Mesodermal cell (in vitro differentiated cells): ENCODE data around the gene FAM180B.
A peak's percentile ranks its signal among the peaks of the same experiment; 100 is the strongest.

ENCODE experiments used
- H3K27ac ChIP-seq: 2 replicates; pipeline ENCODE4 v1.7.0; 2013; ENCODE audit warnings: mild to moderate bottlenecking, low read depth, low read length, moderate library complexity; ENCODE audit not compliant: severe bottlenecking
- H3K36me3 ChIP-seq: 2 replicates; pipeline ENCODE4 v1.7.1; 2013; ENCODE audit warnings: mild to moderate bottlenecking, low read length, moderate library complexity; ENCODE audit not compliant: control insufficient read depth, insufficient read depth
- H3K4me1 ChIP-seq: one replicate; pipeline ENCODE4 v1.7.1; 2013; ENCODE audit warnings: mild to moderate bottlenecking, low read length; ENCODE audit not compliant: insufficient read depth, control insufficient read depth, poor library complexity, severe bottlenecking
- H3K4me3 ChIP-seq: 2 replicates; pipeline ENCODE4 v1.7.0; 2013; ENCODE audit warnings: low read length, control low read depth, mild to moderate bottlenecking; ENCODE audit not compliant: insufficient read depth, poor library complexity, severe bottlenecking; ENCODE audit errors: extremely low read depth
- H3K9me3 ChIP-seq: 2 replicates; pipeline ENCODE4 v1.7.1; 2013; ENCODE audit warnings: mild to moderate bottlenecking, low read length, moderate library complexity; ENCODE audit not compliant: control insufficient read depth
- WGBS, 2 experiments: methylation state at CpG; one replicate each; pipeline ENCODE4 v1.1.5; 2013; ENCODE audit warnings: missing lambda C conversion rate in 2 of 2; ENCODE audit not compliant: insufficient coverage in 2 of 2; 5-methylcytosine and 5-hydroxymethylcytosine counted together

FAM180B gene

DNA sequence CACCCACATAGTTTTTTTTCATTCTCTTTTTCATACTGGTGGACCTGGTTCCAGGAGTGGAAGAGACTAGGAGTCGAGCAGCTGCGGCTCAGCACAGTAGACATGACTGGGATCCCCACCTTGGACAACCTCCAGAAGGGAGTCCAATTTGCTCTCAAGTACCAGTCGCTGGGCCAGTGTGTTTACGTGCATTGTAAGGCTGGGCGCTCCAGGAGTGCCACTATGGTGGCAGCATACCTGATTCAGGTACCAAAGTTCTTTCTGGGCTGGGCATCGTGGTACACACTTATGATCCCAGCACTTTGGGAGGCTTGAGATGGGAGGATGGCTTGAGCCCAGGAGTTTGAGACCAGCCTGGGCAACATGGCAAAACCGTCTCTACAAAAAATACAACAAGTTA is 16.8 kb upstream of the FAM180B start:
- no peaks in the 10 kb centered on the region for H3K9me3 ChIP-seq
- H3K4me1 ChIP-seq = peaks cover 11% of the 10 kb centered on the region
- WGBS, 2 experiments = 94 to 97% methylated on average over 6 to 7 of the region's 7 CpGs
- no peak overlapping the region for H3K4me3 ChIP-seq
- peaks cover 74% of the 10 kb centered on the region for H3K36me3 ChIP-seq
- no peak overlapping the region for H3K27ac ChIP-seq

DNA sequence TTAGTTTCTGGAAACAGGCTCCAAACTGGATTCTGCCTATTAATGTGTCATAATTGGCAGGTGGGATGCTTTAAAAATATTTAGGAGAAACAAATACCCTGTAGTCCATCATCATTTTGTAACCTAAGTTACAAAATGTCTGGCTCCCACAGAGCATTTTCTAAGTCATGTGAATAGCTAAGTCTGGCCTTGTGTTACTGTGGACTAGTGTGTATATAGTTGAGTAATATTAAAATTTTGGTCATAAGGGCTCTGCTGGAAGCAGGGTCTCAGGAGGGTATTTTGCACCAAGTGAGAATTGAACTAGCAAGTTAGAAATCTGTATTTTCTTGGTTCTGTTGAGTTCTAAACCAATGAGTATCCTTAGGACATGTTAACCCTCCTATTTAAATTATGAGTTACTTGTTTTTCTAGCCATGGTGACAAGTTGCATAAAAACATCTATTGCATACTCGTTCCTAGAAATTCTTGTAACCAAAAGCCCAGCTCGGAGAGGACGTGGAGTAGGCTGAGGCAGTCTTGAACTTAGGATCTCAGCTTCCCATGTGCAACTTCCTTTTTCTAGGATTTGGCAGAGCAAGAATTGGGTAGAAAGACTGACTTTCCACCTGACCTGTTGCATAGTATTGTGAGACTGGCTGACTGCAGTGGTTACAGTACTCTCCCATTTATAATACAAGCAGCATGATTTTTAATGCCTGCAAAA is 15.7 kb upstream of the FAM180B start:
- H3K9me3 ChIP-seq = no peaks in the 10 kb centered on the region
- no peak overlapping the region for H3K4me3 ChIP-seq
- WGBS, 2 experiments = 96 to 100% methylated on average over 2 to 3 of the region's 3 CpGs
- peaks cover 85% of the 10 kb centered on the region for H3K36me3 ChIP-seq
- H3K4me1 ChIP-seq = peaks cover 8% of the 10 kb centered on the region
- no peak overlapping the region for H3K27ac ChIP-seq

DNA sequence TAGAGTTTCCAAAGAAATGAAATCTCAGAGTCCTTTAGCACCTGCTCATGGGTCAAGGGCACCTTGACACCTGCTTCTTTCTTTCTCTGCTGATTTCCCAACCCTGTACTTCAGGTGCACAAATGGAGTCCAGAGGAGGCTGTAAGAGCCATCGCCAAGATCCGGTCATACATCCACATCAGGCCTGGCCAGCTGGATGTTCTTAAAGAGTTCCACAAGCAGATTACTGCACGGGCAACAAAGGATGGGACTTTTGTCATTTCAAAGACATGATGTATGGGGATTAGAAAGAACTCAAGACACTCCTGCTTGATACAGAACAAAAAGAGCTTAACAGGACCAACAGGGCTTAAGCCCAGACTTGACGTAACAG is 15.1 kb upstream of the FAM180B start:
- H3K9me3 ChIP-seq = no peaks in the 10 kb centered on the region
- WGBS, 2 experiments = 95 to 100% methylated on average over 3 of the region's 4 CpGs
- peaks cover 8% of the 10 kb centered on the region for H3K4me1 ChIP-seq
- H3K4me3 ChIP-seq = no peak overlapping the region
- no peak overlapping the region for H3K27ac ChIP-seq
- peaks cover 90% of the 10 kb centered on the region for H3K36me3 ChIP-seq

DNA sequence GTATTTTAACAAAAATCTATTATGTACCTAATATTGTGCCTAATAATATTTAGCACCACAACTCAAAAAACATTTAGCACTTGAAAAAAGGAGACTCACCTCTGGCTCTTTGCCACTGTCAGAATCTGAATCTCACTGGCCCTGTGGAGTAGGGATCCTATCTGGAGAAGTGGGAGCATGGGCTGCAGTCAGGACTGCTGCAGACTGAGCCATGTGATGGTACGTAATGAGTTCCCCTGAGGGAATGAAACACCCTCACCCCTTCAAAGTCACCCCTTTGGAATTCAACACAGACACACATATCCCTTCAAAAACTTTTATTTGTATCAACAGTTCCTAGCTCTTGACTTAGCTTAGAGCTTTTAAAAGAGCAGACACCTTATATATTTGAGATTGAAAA is 14.6 kb upstream of the FAM180B start:
- Histone ChIP-seq H3K36me3 (peaks cover 93% of the 10 kb centered on the region), H3K9me3 (no peaks in the 10 kb centered on the region), H3K4me1 (peaks cover 8% of the 10 kb centered on the region), H3K4me3 (no peak overlapping the region), H3K27ac (no peak overlapping the region)
- no CpG with 5 or more reads among the region's 1 CpG for WGBS, 2 experiments

DNA sequence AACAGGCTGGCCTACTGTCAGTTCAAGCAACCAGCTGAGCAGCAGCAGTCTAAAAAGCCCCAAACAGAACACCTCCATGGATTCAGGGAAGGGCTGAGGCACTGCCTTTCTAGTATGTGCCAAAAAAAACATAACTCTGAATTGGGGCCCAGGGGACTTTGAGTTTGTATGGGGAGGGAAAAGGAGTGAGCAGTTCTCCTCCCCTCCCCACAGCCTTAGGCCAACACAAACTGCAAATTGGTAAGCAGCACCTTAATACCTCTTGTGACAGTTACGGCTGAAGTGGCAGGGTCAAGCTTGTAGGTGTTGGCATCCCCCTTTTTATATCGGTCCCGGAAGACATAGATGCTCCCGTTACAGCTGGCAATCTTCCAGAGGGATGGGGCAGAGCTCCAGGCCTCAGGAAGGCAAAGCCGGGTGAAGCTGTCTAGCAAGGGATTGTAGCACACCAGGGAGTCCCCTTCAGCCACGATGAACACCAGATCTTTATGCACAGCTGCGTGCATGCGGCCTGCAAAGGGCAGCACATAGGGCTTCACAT is 13.7 kb upstream of the FAM180B start:
- Histone ChIP-seq H3K36me3 (peaks cover 93% of the 10 kb centered on the region), H3K4me1 (peaks cover 13% of the 10 kb centered on the region), H3K27ac (no peak overlapping the region), H3K4me3 (no peak overlapping the region), H3K9me3 (no peaks in the 10 kb centered on the region)
- WGBS, 2 experiments = 92 to 94% methylated on average over 5 to 8 of the region's 8 CpGs

DNA sequence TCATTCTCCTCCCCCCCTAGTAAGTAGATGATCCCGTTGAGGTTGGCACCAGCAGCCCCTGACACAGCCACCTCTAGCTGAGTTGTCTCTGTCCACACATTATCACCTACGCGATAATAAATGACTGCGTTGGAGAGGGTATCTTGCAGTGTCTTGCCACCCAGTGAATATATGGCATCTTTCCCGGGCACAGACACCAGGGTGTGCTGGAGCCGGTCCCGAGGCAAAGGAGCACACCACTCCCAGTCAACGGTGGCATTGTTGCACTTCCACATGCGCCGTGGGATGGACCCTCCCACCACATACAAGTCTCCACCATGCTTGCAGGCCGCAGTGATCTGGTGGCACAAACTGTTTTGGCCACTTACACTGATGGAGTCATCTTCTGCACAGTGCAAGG is 13.2 kb upstream of the FAM180B start:
- Histone ChIP-seq H3K9me3 (no peaks in the 10 kb centered on the region), H3K4me1 (peaks cover 13% of the 10 kb centered on the region), H3K4me3 (no peak overlapping the region), H3K36me3 (peaks cover 88% of the 10 kb centered on the region), H3K27ac (no peak overlapping the region)
- 96 to 98% methylated on average over 10 to 11 of the region's 11 CpGs for WGBS, 2 experiments

DNA sequence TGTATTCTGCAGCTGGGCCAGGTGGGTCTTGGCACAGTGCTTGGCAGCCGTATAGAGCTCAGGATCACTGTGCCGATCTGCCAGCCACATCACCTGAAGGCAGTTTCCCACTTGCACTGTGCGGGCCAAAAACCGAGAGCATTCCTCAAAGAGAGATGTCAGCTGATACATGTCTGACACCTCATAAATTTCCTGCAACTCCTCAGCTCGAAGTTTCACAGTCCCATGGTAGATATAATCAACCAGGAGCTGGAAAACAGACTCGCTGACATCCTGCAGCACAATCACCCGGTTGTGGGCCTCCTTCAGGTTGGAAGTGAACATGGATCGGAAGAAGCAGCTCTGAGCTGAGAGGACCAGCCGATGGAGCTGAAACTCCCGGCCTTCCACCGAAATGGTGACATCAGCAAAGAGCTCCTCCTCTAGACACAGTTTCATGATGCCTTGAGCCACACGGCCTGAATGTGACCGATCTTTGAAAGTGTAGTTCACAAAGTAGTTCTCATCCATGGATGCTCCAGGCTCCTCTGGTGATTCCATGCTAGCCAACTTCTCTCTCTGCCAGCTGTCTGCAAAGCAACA is 8.9 kb upstream of the FAM180B start:
- H3K36me3 ChIP-seq = peaks cover 73% of the 10 kb centered on the region
- peak overlapping the region; percentile 90 for H3K27ac ChIP-seq
- no peaks in the 10 kb centered on the region for H3K9me3 ChIP-seq
- H3K4me1 ChIP-seq = peaks cover 5% of the 10 kb centered on the region
- no peak overlapping the region for H3K4me3 ChIP-seq
- 93 to 95% methylated on average over 13 of the region's 13 CpGs for WGBS, 2 experiments

DNA sequence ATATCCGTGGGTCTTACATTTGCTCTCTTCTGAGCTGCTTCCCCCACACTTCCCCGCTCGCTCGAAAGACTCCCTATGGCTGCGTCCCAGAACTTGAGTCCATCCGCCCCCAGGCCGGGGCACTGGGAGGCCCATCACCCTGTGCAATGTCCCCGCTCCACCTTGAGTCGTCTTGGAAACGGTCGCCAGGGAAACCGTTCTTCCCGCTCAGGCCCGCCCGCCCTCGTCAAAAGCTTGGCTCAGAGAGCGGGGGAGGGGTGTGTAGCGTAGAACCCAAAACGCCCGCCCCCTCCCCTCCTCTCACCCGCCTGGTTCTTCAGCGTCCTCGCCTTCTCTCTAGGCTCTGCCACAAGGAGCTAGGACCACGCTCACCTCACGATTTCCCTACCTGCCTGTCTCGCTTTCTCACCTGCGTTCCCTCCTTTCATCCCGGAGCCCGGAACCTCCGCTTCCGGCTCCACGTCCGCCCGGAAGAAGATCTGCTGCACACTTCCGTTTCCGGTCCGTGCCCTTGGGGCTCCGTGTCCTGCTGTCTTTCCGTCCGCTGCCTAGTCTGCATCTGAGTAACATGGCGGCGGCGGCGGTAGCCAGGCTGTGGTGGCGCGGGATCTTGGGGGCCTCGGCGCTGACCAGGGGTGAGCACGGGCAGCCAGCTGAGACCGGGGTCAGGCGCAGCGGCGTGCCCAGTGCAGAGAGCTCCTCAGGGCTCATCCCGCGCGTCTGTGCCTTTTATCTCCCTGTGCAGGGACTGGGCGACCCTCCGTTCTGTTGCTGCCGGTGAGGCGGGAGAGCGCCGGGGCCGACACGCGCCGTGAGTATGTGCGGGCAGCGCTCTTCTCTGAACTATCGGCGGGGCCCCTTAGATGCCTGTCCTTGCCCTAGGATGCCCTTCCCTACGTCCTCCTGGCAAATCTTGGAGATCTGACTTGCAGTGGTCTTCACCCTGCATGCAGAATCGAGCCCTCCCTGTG is 7.7 kb upstream of the FAM180B start, which contains the start of the genes KBTBD4 and NDUFS3:
KBTBD4 (minus strand) TSS at position 447 of the 971 bp plus-strand sequence; CDS start at position 428, 19 bp downstream.
NDUFS3 (plus strand) TSS at position 551 of the 971 bp plus-strand sequence; CDS start at position 569, 18 bp downstream.
- peak within 1 kb of the TSS; percentile 90 for H3K27ac ChIP-seq
- peak within 1 kb of the TSS; percentile 96 for H3K4me3 ChIP-seq
- peaks cover 5% of the 10 kb centered on the region for H3K4me1 ChIP-seq
- H3K36me3 ChIP-seq = peaks cover 73% of the 10 kb centered on the region
- H3K9me3 ChIP-seq = no peaks in the 10 kb centered on the region
- WGBS, 2 experiments = 0% methylated on average over 58 to 69 of the region's 72 CpGs

DNA sequence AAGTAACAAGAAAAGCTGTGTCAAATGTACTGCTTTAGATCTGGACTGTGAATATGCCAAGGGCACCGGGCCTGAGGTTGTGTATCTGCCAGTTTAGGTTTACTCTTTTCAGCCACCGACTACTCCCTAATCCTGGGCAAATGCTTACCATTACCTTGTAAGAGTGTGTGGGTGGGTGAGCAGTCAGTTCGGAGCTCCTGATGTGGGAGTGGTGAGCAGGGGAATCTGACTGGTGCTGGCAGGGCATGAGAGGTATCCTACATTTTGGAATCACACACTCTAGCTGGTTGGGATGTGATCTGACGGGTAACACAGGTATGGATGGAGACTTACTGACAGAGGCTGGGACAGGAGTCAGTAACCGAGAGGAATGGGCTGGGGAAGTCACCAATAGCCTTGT is 2.6 kb upstream of the FAM180B start:
- Histone ChIP-seq H3K9me3 (no peaks in the 10 kb centered on the region), H3K36me3 (peaks cover 54% of the 10 kb centered on the region), H3K4me1 (no peaks in the 10 kb centered on the region), H3K27ac (no peak overlapping the region), H3K4me3 (no peak overlapping the region)
- 89 to 98% methylated on average over 4 to 5 of the region's 5 CpGs for WGBS, 2 experiments

DNA sequence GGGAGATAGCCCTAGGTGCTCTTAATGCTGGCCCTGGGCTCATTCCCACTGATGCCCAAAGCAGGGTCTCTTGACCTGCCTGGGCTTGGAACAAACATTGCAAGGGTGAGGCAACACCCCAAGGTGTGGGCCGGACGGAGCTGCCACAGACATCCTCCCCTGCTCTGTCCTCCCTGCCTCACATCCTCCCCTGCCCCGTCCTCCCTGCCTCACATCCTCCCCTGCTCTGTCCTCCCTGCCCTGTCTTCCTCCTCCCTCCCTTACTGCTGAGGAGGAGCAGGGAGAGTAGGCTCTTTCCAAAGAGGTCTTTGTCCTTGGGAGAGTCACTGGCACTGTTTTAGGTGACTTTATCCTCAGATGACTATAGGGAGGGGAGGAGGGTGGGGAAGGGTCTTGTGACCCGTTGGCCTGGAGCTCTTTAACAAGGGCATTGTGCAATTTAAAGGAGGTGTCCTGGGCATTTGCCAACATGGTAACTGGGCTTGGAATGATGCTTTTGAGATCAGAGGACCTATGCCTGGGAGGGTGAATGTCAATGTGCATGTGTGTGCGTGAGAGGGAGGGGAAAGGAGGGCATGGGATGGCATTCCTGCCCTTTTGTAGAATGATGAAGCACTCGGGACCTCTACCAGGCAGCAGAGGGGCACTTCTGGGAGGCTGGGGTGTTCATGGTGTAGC is 700 bp downstream of the FAM180B start:
- no peaks in the 10 kb centered on the region for H3K4me1 ChIP-seq
- no peak overlapping the region for H3K4me3 ChIP-seq
- no peaks in the 10 kb centered on the region for H3K9me3 ChIP-seq
- peaks cover 33% of the 10 kb centered on the region for H3K36me3 ChIP-seq
- H3K27ac ChIP-seq = no peak overlapping the region
- 91 to 95% methylated on average over 5 of the region's 6 CpGs for WGBS, 2 experiments
